ENCODE results near the gene SMIM8. TPM values are rescaled to one million over a fixed set of nuclear protein-coding genes. Genes with fewer than 3 reads are reported as not detected.

SMIM8 gene
- polyA plus RNA-seq, 1 donor (not counting 4 experiments of a cell fraction or from before 2014, with no cell fraction given) = 7.6 TPM

- Histone ChIP-seq H3K4me2 (ENCODE audit: control insufficient read depth, extremely low read depth, insufficient read depth, low read depth, low read length) (no peak overlapping the region), H3K27ac (ENCODE audit: control insufficient read depth, insufficient read depth, low read length) (no peak overlapping the region), H4K20me1 (ENCODE audit: control insufficient read depth, extremely low read depth, insufficient read depth, low read length) (no peaks in the 10 kb centered on the region), H3K79me2 (ENCODE audit: control insufficient read depth, insufficient read depth, low read length) (no peaks in the 10 kb centered on the region), H3K9me1 (ENCODE audit: control insufficient read depth, extremely low read depth, insufficient read depth, low read length) (no peaks in the 10 kb centered on the region), H3K36me3 (ENCODE audit: control insufficient read depth in 2 of 2, extremely low read depth in 1 of 2, insufficient read depth in 2 of 2, low read length in 2 of 2) (no peaks in the 10 kb centered on the region), H3K4me3 (ENCODE audit: control insufficient read depth in 2 of 3, extremely low read depth in 1 of 3, insufficient read depth in 2 of 3, low read depth in 1 of 3, low read length in 3 of 3) (no peak overlapping the region), H2AFZ (ENCODE audit: control insufficient read depth, low read length) (no peak overlapping the region), H3K9me3 (ENCODE audit: control insufficient read depth, low read depth, low read length) (no peaks in the 10 kb centered on the region), H3K9ac (ENCODE audit: control insufficient read depth, extremely low read depth, insufficient read depth, low read length) (no peak overlapping the region), H3K27me3 (ENCODE audit: control insufficient read depth, extremely low read depth, insufficient read depth, low read length) (no peaks in the 10 kb centered on the region), H3K4me1 (ENCODE audit: control insufficient read depth, extremely low read depth, insufficient read depth, low read length) (no peaks in the 10 kb centered on the region)
- DNase-seq (ENCODE audit: low read depth, low spot score) = no peak
- dilution Hi-C loops (cut with MboI; ENCODE audit: extremely low pct_ligation_motif_present, low sequenced_read_pairs) = no loop called here
- TF ChIP-seq, protein P1, sequence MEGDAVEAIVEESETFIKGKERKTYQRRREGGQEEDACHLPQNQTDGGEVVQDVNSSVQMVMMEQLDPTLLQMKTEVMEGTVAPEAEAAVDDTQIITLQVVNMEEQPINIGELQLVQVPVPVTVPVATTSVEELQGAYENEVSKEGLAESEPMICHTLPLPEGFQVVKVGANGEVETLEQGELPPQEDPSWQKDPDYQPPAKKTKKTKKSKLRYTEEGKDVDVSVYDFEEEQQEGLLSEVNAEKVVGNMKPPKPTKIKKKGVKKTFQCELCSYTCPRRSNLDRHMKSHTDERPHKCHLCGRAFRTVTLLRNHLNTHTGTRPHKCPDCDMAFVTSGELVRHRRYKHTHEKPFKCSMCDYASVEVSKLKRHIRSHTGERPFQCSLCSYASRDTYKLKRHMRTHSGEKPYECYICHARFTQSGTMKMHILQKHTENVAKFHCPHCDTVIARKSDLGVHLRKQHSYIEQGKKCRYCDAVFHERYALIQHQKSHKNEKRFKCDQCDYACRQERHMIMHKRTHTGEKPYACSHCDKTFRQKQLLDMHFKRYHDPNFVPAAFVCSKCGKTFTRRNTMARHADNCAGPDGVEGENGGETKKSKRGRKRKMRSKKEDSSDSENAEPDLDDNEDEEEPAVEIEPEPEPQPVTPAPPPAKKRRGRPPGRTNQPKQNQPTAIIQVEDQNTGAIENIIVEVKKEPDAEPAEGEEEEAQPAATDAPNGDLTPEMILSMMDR (optimal IDR thresholded peaks at IDR 0.05 in 1 of 3, IDR thresholded peaks at IDR 0.05 in 1 of 3, conservative IDR thresholded peaks at IDR 0.05 in 1 of 3; ENCODE audit: extremely low read depth in 1 of 3, insufficient read depth in 2 of 3, low read length in 3 of 3) = no peak
- TF ChIP-seq EZH2 (IDR thresholded peaks at IDR 0.05; ENCODE audit: low read length) = no peak
- FAIRE-seq = no peak
Measured at GRCh38 chr6:87366072-87366827, 43.9 kb downstream of the SMIM8 start.

DNA sequence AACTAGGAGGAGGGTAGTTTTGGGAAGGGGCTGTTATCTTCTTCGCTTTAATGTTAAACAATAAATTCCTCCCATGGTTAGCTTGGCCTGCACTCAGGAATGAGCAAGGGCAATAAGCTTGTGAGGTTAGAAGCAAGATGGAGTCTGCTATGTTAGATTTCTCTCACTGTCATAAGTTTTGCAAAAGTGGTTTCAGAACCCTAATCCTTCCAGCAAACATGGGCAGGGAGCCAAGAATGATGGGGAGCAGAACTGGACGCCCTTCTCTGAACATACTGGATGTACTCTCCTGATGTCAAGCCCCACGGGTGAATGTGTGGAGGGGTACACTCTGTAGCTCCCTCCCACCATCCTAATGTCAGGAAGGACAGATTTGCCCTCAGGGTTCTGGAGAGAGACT is 44.5 kb downstream of the SMIM8 start:
- DNase-seq (ENCODE audit: low read depth, low spot score) = no peak
- Histone ChIP-seq H3K9me1 (ENCODE audit: control insufficient read depth, extremely low read depth, insufficient read depth, low read length) (no peaks in the 10 kb centered on the region), H3K9me3 (ENCODE audit: control insufficient read depth, low read depth, low read length) (no peaks in the 10 kb centered on the region), H3K9ac (ENCODE audit: control insufficient read depth, extremely low read depth, insufficient read depth, low read length) (no peak overlapping the region), H4K20me1 (ENCODE audit: control insufficient read depth, extremely low read depth, insufficient read depth, low read length) (no peaks in the 10 kb centered on the region), H3K79me2 (ENCODE audit: control insufficient read depth, insufficient read depth, low read length) (no peaks in the 10 kb centered on the region), H3K27ac (ENCODE audit: control insufficient read depth, insufficient read depth, low read length) (no peak overlapping the region), H3K4me1 (ENCODE audit: control insufficient read depth, extremely low read depth, insufficient read depth, low read length) (no peaks in the 10 kb centered on the region), H2AFZ (ENCODE audit: control insufficient read depth, low read length) (no peak overlapping the region), H3K27me3 (ENCODE audit: control insufficient read depth, extremely low read depth, insufficient read depth, low read length) (no peaks in the 10 kb centered on the region), H3K4me3 (ENCODE audit: control insufficient read depth in 2 of 3, extremely low read depth in 1 of 3, insufficient read depth in 2 of 3, low read depth in 1 of 3, low read length in 3 of 3) (no peak overlapping the region), H3K36me3 (ENCODE audit: control insufficient read depth in 2 of 2, extremely low read depth in 1 of 2, insufficient read depth in 2 of 2, low read length in 2 of 2) (no peaks in the 10 kb centered on the region), H3K4me2 (ENCODE audit: control insufficient read depth, extremely low read depth, insufficient read depth, low read depth, low read length) (no peak overlapping the region)
- FAIRE-seq = no peak
- dilution Hi-C loops (cut with MboI; ENCODE audit: extremely low pct_ligation_motif_present, low sequenced_read_pairs) = no loop called here
- TF ChIP-seq EZH2 (IDR thresholded peaks at IDR 0.05; ENCODE audit: low read length) = no peak
- TF ChIP-seq, protein P1 (optimal IDR thresholded peaks at IDR 0.05 in 1 of 3, IDR thresholded peaks at IDR 0.05 in 1 of 3, conservative IDR thresholded peaks at IDR 0.05 in 1 of 3; ENCODE audit: extremely low read depth in 1 of 3, insufficient read depth in 2 of 3, low read length in 3 of 3) = no peak
